Parathyroid adenoma (tissue), 2 donors: ENCODE data around the gene CCDC149.

ENCODE experiments used
- H2AFZ ChIP-seq: fragments of 300-600 bp; sonication (generic); one replicate; pipeline ENCODE4 v1.7.0; 2017; ENCODE audit warnings: antibody characterized with exemption, mild to moderate bottlenecking
- H3K27ac ChIP-seq: fragments of 300-600 bp; sonication (generic); one replicate; pipeline ENCODE4 v1.7.0; 2017
- H3K27me3 ChIP-seq: fragments of 300-600 bp; sonication (generic); one replicate; pipeline ENCODE4 v1.7.0; 2017; ENCODE audit warnings: low read length; ENCODE audit not compliant: control insufficient read depth, insufficient read depth
- H3K36me3 ChIP-seq: fragments of 300-600 bp; sonication (generic); one replicate; pipeline ENCODE4 v1.7.0; 2017; ENCODE audit warnings: low read length; ENCODE audit not compliant: control insufficient read depth, insufficient read depth
- H3K4me1 ChIP-seq: fragments of 300-600 bp; sonication (generic); one replicate; pipeline ENCODE4 v1.7.0; 2017; ENCODE audit warnings: control low read depth
- H3K4me2 ChIP-seq: fragments of 300-600 bp; sonication (generic); one replicate; pipeline ENCODE4 v1.7.0; 2017; ENCODE audit warnings: low read length
- H3K4me3 ChIP-seq: fragments of 300-600 bp; sonication (generic); one replicate; pipeline ENCODE4 v1.7.0; 2017; ENCODE audit warnings: low read depth, low read length
- H3K79me2 ChIP-seq: fragments of 300-600 bp; sonication (generic); one replicate; pipeline ENCODE4 v1.7.0; 2017; ENCODE audit warnings: control low read depth
- H3K9ac ChIP-seq: fragments of 300-600 bp; sonication (generic); one replicate; pipeline ENCODE4 v1.7.0; 2017; ENCODE audit warnings: mild to moderate bottlenecking
- H3K9me3 ChIP-seq: fragments of 300-600 bp; sonication (generic); one replicate; pipeline ENCODE4 v1.7.0; 2017; ENCODE audit warnings: low read length; ENCODE audit not compliant: control insufficient read depth
- CTCF ChIP-seq: fragments of 300-600 bp; sonication (generic); IDR thresholded peaks from one replicate; pipeline ENCODE4 v1.7.0; 2017; ENCODE audit warnings: antibody characterized with exemption, mild to moderate bottlenecking
- donor health status: primary hyperparathyroidism.

The CCDC149 gene

GRCh38 chr4:24912252-24913118 is at the start of gene CCDC149:
Gene CCDC149, minus strand, starts transcription at chr4:24913042. Its CDS starts 178 bp downstream, at chr4:24912864.
- Histone ChIP-seq H3K4me3 (peak within 1 kb of the TSS; percentile 67), H2AFZ (peak within 1 kb of the TSS; percentile 93), H3K36me3 (no peaks in the 10 kb centered on the region), H3K9me3 (no peaks in the 10 kb centered on the region), H3K4me1 (no peaks in the 10 kb centered on the region), H3K4me2 (peak within 1 kb of the TSS; percentile 84), H3K9ac (peak within 1 kb of the TSS; percentile 11), H3K27ac (peak within 1 kb of the TSS; percentile 71), H3K27me3 (no peaks in the 10 kb centered on the region), H3K79me2 (no peaks in the 10 kb centered on the region)
- TF ChIP-seq CTCF, result no peak

GRCh38 chr4:24957886-24958285 is 45.0 kb upstream of the CCDC149 start:
- TF ChIP-seq CTCF, result no peak
- H3K4me3 ChIP-seq, result no peak overlapping the region
- no peaks in the 10 kb centered on the region for H3K4me1 ChIP-seq

GRCh38 chr4:24956763-24957162 is 43.9 kb upstream of the CCDC149 start:
- no peaks in the 10 kb centered on the region for H3K9me3 ChIP-seq
- H3K27me3 ChIP-seq, result no peaks in the 10 kb centered on the region
- no peak overlapping the region for H3K4me2 ChIP-seq
- no peaks in the 10 kb centered on the region for H3K36me3 ChIP-seq
- no peaks in the 10 kb centered on the region for H3K4me1 ChIP-seq
- no peak for TF ChIP-seq CTCF
- H3K9ac ChIP-seq, result no peak overlapping the region
- no peaks in the 10 kb centered on the region for H3K79me2 ChIP-seq
- no peak overlapping the region for H3K27ac ChIP-seq
- H3K4me3 ChIP-seq, result no peak overlapping the region
- H2AFZ ChIP-seq, result no peak overlapping the region

More at GRCh38 chr4:24957886-24958285, 45.0 kb upstream of the CCDC149 start:
- Histone ChIP-seq H3K4me2 (no peak overlapping the region), H3K27me3 (no peaks in the 10 kb centered on the region), H2AFZ (no peak overlapping the region), H3K9ac (no peak overlapping the region), H3K79me2 (no peaks in the 10 kb centered on the region), H3K27ac (no peak overlapping the region), H3K9me3 (no peaks in the 10 kb centered on the region), H3K36me3 (no peaks in the 10 kb centered on the region)

GRCh38 chr4:24956091-24956490 is 43.2 kb upstream of the CCDC149 start:
- no peaks in the 10 kb centered on the region for H3K27me3 ChIP-seq
- no peak overlapping the region for H3K9ac ChIP-seq
- H3K9me3 ChIP-seq, result no peaks in the 10 kb centered on the region
- H3K79me2 ChIP-seq, result no peaks in the 10 kb centered on the region
- no peak overlapping the region for H3K4me2 ChIP-seq
- no peak overlapping the region for H3K27ac ChIP-seq
- H3K4me1 ChIP-seq, result no peaks in the 10 kb centered on the region
- no peak for TF ChIP-seq CTCF
- H3K4me3 ChIP-seq, result no peak overlapping the region
- no peaks in the 10 kb centered on the region for H3K36me3 ChIP-seq
- H2AFZ ChIP-seq, result no peak overlapping the region

GRCh38 chr4:24952667-24953066 is 39.8 kb upstream of the CCDC149 start:
- Histone ChIP-seq H3K4me2 (no peak overlapping the region), H3K4me1 (no peaks in the 10 kb centered on the region), H2AFZ (no peak overlapping the region), H3K4me3 (no peak overlapping the region), H3K9me3 (no peaks in the 10 kb centered on the region), H3K36me3 (no peaks in the 10 kb centered on the region), H3K9ac (no peak overlapping the region), H3K27me3 (no peaks in the 10 kb centered on the region), H3K27ac (no peak overlapping the region), H3K79me2 (no peaks in the 10 kb centered on the region)
- no peak for TF ChIP-seq CTCF
